Measurements from ENCODE around the gene NRG2. TPM values are rescaled to one million over a fixed set of nuclear protein-coding genes. Genes with fewer than 3 reads are reported as not detected.

Gene NRG2
- total RNA-seq, 1 donor from 2014 or later: 1.4 TPM

DNA sequence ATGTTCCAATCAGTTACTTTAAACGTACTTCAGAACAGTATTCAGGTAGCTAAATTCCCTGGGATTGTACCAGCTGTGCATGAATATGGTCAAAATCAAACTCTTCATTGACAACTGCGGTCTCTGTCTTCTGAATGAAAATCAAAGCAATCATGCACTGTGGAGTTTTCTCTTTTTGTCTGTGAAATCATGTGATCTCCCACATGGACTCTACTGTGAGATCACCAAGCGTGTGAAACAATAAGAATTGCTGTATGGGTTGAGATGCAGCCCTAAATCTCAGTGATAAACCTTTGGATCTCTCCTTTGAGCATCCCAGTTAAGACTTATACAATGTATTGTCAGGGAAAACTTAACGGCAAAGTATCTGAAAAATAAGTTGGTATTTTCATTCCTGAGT lies 6.1 kb downstream of the NRG2 start:
- peaks cover 84% of the 10 kb centered on the region for H3K27me3 Mint-ChIP-seq
- no peak for DNase-seq (ENCODE audit: extremely low spot score, unreplicated experiment)
- H3K27ac Mint-ChIP-seq: no peak overlapping the region
- peaks cover 9% of the 10 kb centered on the region for H3K4me1 Mint-ChIP-seq (ENCODE audit: unreplicated experiment)
- TF ChIP-seq, protein P1, sequence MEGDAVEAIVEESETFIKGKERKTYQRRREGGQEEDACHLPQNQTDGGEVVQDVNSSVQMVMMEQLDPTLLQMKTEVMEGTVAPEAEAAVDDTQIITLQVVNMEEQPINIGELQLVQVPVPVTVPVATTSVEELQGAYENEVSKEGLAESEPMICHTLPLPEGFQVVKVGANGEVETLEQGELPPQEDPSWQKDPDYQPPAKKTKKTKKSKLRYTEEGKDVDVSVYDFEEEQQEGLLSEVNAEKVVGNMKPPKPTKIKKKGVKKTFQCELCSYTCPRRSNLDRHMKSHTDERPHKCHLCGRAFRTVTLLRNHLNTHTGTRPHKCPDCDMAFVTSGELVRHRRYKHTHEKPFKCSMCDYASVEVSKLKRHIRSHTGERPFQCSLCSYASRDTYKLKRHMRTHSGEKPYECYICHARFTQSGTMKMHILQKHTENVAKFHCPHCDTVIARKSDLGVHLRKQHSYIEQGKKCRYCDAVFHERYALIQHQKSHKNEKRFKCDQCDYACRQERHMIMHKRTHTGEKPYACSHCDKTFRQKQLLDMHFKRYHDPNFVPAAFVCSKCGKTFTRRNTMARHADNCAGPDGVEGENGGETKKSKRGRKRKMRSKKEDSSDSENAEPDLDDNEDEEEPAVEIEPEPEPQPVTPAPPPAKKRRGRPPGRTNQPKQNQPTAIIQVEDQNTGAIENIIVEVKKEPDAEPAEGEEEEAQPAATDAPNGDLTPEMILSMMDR (conservative IDR thresholded peaks at IDR 0.05): no peak
- H3K9me3 Mint-ChIP-seq: no peaks in the 10 kb centered on the region
- H3K36me3 Mint-ChIP-seq: no peaks in the 10 kb centered on the region
- H3K4me3 Mint-ChIP-seq: no peak overlapping the region

DNA sequence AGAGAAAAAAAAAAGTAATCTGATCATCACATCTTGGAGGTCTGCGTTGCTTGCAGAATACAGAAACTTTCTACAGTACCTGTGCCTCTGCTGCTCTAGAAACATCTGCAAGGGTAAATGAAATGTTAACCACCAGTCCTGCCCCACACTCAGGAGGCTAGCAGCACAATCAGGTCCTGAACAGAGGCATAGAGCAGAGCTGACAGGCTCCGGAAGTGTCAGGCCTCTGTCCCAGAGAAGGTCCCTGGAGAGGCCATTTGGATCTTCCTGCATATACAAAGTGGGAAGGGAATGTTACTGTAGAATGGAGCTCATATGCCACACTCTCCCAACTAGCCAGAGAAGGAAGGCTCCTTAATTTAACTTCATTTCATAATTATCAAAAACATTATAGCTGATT lies 7.2 kb downstream of the NRG2 start:
- H3K4me1 Mint-ChIP-seq (ENCODE audit: unreplicated experiment): peaks cover 4% of the 10 kb centered on the region
- no peaks in the 10 kb centered on the region for H3K36me3 Mint-ChIP-seq
- no peak overlapping the region for H3K4me3 Mint-ChIP-seq
- TF ChIP-seq, protein P1 (conservative IDR thresholded peaks at IDR 0.05): no peak
- DNase-seq (ENCODE audit: extremely low spot score, unreplicated experiment): no peak
- peaks cover 79% of the 10 kb centered on the region for H3K27me3 Mint-ChIP-seq
- no peak overlapping the region for H3K27ac Mint-ChIP-seq
- no peaks in the 10 kb centered on the region for H3K9me3 Mint-ChIP-seq

DNA sequence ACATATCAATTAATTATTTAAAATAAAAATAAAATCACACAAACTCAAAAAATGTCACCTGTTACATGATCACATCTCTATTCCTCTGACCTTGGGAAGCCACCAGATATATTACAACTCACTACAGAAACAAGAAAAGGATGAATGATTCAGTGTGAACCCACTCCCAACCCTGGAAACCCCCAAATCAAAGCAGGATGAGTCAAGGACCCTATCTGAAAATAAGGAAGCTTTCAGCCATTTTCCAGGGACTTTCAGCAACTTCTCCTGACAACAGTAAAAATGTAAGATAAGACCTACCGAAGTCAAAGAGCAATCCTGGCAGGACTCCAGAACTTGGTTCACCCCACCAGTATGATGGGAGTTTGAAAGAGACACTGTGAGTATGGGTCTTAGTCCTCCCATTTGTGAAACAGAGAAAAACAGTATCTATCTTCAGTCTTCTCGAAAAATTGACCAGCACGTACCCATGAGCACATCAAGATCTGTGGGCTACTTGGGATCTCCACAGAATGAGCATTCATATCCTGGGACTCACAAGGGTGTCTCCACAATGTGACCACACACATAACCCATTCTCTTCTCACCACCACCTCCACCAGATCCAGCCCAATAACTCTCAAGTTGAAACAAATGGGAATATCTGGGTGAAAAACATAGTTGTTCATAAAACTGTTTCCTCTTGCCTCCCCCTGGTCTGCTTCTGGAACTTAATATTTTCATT lies 9.9 kb downstream of the NRG2 start:
- Mint-ChIP-seq H3K27ac (no peak overlapping the region), H3K4me1 (ENCODE audit: unreplicated experiment) (no peaks in the 10 kb centered on the region), H3K36me3 (no peaks in the 10 kb centered on the region), H3K27me3 (peaks cover 59% of the 10 kb centered on the region), H3K4me3 (no peak overlapping the region), H3K9me3 (no peaks in the 10 kb centered on the region)
- no peak for DNase-seq (ENCODE audit: extremely low spot score, unreplicated experiment)
- TF ChIP-seq, protein P1 (conservative IDR thresholded peaks at IDR 0.05): no peak

DNA sequence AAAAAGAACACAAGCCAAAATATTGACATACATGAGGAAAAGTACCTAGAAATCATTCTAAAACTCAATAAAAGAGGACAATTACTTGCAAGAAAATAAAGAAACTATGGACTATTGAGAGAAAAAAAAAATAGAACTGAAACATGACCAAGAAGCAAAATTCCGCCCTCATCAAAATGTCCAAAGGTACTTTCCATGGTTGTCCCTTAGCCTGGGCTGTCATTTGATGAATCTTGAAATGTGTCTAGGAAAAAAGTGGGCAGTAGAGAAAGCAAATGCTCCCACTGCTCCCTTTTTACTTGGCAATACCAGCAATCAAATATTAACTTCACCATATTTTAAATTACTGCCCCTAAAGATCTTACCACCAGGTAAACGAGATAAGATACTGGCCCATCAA lies 10.8 kb downstream of the NRG2 start:
- Mint-ChIP-seq H3K9me3 (no peaks in the 10 kb centered on the region), H3K4me1 (ENCODE audit: unreplicated experiment) (no peaks in the 10 kb centered on the region), H3K27me3 (peaks cover 58% of the 10 kb centered on the region), H3K27ac (no peak overlapping the region), H3K36me3 (no peaks in the 10 kb centered on the region), H3K4me3 (no peak overlapping the region)
- no peak for DNase-seq (ENCODE audit: extremely low spot score, unreplicated experiment)
- TF ChIP-seq, protein P1 (conservative IDR thresholded peaks at IDR 0.05): no peak

DNA sequence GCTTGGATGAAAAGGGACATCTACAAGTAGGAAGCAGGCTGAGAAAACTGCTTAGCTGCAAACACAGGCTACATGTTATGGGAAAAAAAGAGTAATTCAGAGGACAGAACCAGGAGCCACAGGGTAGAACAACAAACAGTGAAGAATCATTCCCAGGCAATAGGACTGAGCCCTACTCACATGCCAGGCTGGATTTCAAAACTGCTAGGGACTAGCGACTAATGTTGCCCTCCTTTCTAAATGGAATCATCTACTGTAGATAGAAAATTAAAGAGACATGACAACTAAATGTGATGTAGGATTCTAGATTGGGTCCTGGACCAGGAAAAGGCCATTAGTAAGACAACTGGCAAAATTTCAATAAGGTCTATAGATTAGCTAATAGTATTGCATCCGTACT lies 15.3 kb downstream of the NRG2 start:
- Mint-ChIP-seq H3K27ac (no peak overlapping the region), H3K4me1 (ENCODE audit: unreplicated experiment) (no peaks in the 10 kb centered on the region), H3K27me3 (peaks cover 49% of the 10 kb centered on the region), H3K9me3 (no peaks in the 10 kb centered on the region), H3K36me3 (no peaks in the 10 kb centered on the region), H3K4me3 (no peak overlapping the region)
- no peak for DNase-seq (ENCODE audit: extremely low spot score, unreplicated experiment)
- TF ChIP-seq, protein P1 (conservative IDR thresholded peaks at IDR 0.05): no peak
